Pulmonary artery endothelial cell (primary cell): Measurements from ENCODE around the gene PRR22. TPM values are rescaled to one million over a fixed set of nuclear protein-coding genes. Genes with fewer than 3 reads are reported as not detected.

Experiments
- DNase-seq: peaks from one replicate; pipeline ENCODE4 v3.0.0-alpha.2; 2011; ENCODE audit warnings: low read depth, low spot score
- total RNA-seq: library from RNA; depleted of rRNA; stranded (reverse); fragments of >200 nt; gene quantifications from 2 replicates; pipeline ENCODE4 v1.2.3, GENCODE V29; 2014

PRR22 gene
- total RNA-seq, result 0.33 and 0.63 TPM in 2 replicates

- DNase-seq, result no peak
Measured at GRCh38 chr19:5784581-5785147, at the start of gene PRR22. Gene PRR22, minus strand, starts transcription at chr19:5784746. Its CDS starts 86 bp downstream, at chr19:5784660.

DNA sequence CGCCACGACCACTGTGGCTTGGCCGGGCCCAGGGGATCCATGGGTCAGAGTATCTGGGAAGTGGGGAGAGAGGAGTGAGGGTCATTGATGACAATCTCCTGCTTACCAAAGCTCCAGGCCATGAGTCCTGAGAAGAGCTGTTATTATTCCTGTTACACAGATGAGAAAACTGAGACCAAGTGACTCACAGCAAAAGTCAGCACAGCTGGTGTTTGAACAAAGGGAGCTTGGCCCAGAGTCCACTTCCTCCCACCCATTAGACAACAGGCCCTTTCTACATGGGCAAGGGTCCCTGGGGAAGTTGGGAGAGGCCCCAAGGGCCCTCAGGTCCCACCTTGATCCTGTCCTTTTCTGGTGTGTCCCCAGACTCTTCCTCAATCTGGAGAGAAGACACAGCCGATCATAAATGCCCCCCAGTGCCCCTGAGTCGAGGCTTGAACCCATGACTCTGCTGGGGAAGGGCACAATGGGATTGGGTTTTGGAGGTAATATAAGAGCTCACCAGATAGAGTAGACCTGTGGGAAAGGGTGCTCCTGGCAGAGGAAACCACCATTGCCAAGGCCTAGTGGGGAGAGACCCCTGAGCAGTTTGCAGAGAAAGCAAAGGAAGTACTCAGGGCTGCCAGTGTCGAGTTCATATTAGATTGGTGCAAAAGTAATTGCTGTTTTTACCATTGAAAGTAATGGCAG, 48.1 kb upstream of the PRR22 start:
- DNase-seq, result no peak

DNA sequence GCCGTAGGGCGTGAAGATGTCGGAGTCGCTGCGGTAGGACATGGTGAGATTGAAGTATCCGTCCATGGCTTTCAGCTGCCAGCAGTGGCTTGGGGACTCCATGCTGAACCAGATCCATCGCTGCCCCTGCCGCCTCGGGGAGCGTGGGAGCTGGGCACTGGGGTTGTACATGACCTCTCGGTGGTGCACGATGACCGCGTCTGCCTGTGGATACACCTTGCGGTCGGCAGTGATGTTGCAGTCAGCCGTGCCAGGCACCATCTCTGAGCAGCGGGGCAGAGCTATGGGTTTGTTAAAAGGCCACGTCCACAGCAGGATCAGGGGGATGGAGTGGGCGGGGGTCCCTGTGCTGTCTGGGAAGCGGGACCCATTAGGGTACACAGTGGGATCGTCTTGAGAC, 47.5 kb upstream of the PRR22 start:
- DNase-seq, result no peak

- no peak for DNase-seq
Measured at GRCh38 chr19:5831159-5831558, 46.6 kb upstream of the PRR22 start.

DNA sequence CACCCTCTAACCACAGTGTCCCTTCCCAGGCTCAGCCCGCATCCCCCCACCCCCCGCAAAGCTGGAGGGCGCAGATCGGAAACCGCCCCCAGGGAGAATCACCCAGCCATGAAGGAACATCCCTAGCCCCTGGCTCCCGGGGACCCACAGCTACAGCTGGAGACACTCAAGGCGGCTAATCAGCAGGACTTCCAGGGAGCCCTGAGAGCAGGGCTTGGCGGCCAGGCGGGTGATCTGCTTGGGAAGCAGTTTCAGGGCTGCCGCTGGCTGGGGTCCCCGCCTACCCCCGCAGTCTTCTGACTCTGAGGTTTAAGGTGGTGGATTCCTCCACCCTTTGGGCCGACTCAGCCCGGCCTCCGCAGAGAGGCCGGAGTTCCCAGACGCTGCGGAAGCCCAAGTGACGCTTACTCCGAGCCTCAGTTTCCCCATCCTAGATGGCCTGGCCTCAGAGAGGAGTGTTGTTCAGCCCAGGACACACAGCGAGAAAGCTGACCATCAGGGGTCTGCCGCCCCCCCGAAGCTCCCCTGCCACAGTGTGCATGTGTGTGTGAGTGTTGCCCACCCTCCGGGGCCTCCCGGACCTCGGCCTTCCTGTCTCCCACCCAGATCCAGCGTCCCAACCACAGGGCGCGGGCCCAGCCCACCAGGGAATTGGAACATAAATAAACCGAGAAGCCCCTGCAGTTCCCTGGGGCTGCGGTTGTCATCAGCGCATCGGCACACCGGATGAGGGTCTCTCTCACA, 45.2 kb upstream of the PRR22 start:
- no peak for DNase-seq

DNA sequence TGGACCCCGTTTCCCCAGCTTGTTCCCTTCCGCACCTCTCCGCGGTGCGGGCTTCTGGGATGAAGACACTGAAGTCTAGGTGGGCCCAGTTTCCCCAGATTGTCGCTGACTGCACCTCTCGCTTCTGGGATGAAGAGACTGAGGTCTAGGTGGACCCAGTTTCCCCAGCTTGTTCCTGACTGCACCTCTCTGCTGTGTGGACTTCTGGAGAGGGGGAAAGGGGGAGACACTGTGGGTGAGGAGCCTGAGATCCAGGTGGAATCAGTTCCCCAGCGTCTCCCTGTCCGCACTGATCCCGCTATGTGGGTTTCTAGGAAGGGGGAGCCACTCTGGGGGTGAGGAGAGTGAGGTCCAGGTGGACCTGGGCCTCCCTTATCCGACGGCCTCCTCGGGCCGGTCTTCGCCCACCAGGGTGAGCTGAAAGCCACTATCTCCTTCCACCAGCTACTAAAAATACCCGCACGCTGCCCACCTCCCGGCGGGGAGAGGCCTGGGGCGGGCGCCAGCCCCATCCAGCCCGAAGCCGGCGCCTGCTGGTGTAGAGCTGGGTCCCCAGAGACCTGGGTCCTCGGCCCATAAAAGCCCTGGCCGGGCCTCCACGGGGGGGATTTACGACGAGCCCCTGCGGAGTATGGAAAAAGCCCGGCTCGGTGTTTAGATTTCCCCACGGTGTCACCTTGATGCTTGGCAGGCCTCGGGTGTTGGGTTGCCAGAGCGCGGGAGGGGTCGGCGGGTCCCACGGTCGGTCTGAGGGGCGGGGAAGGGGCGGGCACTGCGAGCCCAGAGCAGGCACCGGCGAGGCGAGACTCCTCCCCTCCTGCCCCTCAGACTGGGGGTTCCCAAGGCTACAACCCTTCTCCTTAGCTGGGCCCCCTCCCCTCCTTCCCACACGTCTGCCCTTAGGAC, 44.4 kb upstream of the PRR22 start:
- DNase-seq, result no peak

DNA sequence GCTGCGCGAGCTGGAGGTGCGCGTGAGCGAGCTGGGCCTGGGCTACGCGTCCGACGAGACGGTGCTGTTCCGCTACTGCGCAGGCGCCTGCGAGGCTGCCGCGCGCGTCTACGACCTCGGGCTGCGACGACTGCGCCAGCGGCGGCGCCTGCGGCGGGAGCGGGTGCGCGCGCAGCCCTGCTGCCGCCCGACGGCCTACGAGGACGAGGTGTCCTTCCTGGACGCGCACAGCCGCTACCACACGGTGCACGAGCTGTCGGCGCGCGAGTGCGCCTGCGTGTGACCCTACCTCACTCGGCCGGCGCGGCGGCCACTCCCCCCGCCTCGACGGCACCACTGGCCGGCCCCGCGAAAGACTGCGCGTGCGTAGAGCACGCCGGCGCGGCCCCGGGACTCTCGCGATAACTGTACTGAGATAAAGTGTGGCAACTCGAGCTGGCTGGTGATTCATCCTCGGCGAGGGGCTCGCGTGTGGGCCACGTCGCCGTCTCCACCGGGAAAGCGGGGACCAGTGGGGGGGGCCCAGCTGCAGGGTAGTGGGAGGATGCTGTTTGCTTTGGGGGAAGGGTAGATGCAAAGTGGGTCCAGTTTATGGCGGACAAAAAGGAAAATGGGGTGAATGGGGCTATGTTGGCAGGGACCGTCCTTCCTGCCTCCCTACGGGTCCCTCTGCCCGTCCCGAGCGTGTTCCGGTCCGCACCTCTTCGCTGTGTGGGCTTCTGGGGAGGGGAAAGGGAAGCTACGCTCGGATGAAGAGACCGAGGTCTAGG, 43.5 kb upstream of the PRR22 start:
- DNase-seq, result peak; percentile 46

DNA sequence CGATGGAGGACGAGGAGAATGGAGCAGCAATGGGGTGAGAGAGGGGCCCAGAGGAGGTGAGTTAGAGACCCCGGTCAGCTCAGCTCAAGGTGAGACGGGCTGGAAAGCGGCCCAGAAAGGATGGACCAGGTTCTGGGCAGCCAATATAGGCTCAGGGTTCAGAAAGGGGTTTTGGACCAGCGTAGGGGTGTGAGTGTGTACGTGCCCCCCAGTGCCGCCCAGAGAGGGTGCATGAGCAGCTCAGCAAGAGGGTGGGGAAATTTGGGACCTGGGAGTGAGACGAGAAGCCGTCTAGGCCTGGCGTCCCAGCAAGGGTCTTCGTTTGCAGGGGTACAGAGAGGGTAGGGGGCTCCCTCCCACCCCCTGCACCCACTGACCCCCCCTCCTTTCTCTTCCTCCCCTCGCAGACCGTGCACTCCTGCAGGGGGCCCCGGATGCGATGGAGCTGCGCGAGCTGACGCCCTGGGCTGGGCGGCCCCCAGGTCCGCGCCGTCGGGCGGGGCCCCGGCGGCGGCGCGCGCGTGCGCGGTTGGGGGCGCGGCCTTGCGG, 42.9 kb upstream of the PRR22 start:
- DNase-seq, result no peak

DNA sequence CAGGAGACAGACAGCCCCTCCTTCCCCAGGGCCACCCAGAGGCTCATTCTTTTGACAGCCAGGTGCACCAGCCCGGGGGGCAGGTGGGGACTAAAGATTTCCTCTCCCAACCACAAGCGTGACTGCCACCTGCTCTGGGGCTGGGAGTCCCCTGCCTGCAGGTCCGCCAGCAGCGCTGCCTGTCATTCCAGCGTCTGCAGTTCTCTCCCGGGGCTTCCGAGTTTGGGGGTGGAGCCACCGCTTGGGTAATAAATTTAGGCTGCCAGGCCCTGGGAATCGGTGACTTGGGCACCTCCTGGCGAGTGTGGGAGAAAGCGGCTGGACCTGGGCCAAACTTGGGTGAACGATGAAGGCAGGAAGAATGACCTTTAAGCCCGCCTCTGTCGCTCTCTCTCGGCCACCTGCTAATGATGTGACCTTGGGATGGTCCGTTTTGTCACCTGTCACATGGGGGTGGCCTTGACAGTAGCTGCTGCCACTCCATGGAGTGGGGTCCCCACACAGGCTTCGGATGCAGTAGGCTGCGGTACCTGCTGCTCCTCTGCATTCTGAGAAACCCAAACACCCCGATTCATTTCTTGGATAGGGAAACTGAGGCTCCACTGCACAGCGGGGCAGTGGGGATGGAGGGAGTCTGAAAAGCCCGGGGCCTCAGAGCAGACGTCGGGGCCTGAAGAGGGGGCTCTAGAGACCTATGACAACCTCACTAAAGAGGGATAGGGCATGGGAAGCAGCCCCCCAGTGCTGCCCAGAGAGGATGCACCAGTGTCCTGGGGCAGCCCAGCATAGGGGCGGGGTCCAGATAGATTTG, 42.2 kb upstream of the PRR22 start:
- DNase-seq, result no peak

GRCh38 chr19:5825178-5825577, 40.6 kb upstream of the PRR22 start:
- DNase-seq, result no peak

DNA sequence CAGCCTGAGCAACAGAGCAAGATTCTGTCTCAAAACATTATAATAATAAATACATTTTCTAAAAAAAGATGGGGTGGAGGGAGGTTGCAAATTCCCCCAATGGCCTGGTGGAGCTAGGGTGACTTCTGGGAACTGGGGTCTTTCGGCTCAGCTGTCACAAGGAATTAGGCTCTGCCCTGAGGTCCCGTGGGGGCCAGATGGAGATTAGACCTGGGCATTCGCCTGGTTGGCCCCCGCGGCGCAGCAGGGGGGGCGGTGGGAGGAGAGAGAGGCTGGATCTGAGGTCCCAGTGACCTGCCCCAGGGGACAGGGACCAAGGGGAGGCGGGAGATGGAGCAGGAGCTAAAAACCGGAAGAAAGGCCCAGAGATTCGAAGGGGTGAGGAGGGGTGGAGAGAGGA, 40.2 kb upstream of the PRR22 start:
- no peak for DNase-seq

DNA sequence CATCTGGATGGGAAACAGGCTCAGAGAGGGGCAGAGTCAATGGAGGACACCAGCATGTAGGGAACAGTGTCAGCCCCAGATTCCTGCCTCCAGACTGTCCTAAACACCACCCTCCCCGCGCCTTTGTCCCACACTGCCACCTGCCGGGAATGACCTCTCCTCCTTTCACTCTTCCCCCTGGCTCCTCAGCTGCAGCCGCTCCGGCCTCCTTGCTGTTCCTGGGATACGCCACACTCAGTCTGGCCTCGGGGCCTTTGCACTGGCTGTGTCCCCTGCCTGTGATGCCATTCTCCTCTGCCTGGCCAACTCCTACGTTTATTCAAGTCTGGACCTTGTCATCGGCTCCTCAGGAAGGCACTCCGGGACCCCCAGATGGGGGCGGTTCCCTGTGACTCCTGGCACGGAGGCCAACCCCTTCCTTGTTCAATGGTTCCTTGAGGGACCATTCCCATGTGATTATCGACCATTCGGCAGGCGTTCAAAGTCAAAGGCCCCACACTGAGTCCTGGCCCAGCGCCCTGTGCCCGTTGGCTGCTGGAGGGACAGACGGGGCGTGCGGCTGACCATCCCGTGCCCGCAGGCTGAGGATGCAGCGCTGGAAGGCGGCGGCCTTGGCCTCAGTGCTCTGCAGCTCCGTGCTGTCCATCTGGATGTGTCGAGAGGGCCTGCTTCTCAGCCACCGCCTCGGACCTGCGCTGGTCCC, 39.2 kb upstream of the PRR22 start:
- DNase-seq, result no peak

GRCh38 chr19:5822181-5822844, 37.8 kb upstream of the PRR22 start:
- no peak for DNase-seq

GRCh38 chr19:5821521-5822180, 37.1 kb upstream of the PRR22 start:
- no peak for DNase-seq

DNA sequence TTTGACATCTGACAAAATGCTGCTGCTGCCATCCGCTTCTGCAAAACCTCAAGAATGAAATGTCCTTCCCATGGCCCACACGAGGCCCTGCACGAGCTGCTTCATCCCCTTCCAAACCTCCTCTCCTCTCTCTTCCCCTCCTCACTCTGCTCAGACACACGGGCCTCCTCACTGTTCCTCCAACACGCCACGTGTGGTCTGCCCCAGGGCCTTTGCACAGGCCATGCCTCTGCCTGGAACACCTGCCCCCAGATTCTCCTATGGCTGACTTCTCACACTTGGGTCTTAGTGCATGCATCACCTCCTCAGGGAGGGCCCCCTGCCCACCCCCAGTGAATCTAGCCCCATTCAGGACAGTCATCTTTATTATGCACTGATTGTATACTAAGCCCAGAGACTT, 36.2 kb upstream of the PRR22 start:
- DNase-seq, result no peak

- no peak for DNase-seq
Measured at GRCh38 chr19:5818594-5818993, 34.0 kb upstream of the PRR22 start.

DNA sequence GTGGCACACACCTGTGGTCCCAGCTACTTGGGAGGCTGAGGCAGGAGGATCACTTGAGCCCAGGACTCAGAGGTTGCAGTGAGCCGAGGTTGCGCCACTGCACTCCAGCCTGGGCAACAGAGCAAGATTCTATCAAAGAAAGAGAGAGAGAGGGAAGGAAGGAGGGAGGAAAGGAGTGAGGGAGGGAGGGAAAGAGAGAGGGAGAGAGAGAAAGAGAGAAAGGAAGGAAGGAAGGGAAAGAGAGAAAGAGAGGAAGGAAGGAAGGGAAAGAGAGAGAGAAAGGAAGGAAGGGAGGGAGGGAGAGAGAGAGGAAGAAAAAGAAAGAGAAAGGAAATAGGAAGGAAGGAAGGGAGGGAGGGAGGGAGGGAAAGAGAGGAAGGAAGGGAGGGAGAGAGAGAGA, 32.7 kb upstream of the PRR22 start:
- DNase-seq, result no peak

DNA sequence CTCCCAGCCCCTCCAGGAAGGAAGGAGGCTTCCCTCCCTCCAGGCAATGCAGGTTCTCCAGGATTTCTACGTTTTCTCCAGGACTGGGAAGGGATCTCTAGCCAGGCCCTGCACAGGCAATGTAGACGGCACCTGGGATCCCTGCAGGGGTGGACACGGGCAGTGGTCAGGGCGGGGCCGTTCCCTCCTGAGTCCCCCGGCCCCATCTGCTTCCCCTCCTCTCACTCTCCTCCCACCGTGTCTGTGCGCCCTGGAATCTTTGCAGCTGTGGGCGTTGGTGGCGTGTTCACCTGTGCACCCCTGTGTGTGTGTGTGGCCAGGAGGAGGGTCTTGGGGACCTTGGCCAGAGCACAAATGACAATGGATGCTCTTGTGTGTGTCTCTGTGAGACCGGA, 30.3 kb upstream of the PRR22 start:
- no peak for DNase-seq
